Cardiac muscle cell (in vitro differentiated cells and primary cell): ENCODE measurements around the gene SQSTM1. TPM values are rescaled to one million over a fixed set of nuclear protein-coding genes. Genes with fewer than 3 reads are reported as not detected.

Experiments
- DNase-seq, 2 donors: peaks; one replicate each; pipeline versions ENCODE4 v3.0.0 to v3.0.0-alpha.2; 2010 to 2017; ENCODE audit warnings: low read depth in 1 of 2, low spot score in 1 of 2
- H3K27ac ChIP-seq: fragments of 200-600 bp; sonication (generic); 2 replicates; pipeline ENCODE4 v1.5.1; 2016
- H3K27me3 ChIP-seq: fragments of 200-600 bp; sonication (generic); 2 replicates; pipeline ENCODE4 v1.6.0; 2016; ENCODE audit warnings: control low read depth
- H3K36me3 ChIP-seq: fragments of 200-600 bp; sonication (generic); 2 replicates; pipeline ENCODE4 v1.5.1; 2016; ENCODE audit warnings: control low read depth
- H3K4me1 ChIP-seq: fragments of 200-600 bp; sonication (generic); 2 replicates; pipeline ENCODE4 v1.8.1; 2017; ENCODE audit warnings: low read depth, mild to moderate bottlenecking, mixed run types
- H3K4me3 ChIP-seq: fragments of 200-600 bp; sonication (generic); 2 replicates; pipeline ENCODE4 v1.5.1; 2016; ENCODE audit warnings: mild to moderate bottlenecking
- H3K9me3 ChIP-seq: fragments of 200-600 bp; sonication (generic); 2 replicates; pipeline ENCODE4 v1.5.1; 2017; ENCODE audit warnings: low read depth, mild to moderate bottlenecking, control low read depth
- polyA plus RNA-seq: library from polyadenylated mRNA; unstranded; fragments of >200 nt; fragmentation: Nextera tagmentation; extraction: Ambion mirVana; gene quantifications from 2 replicates; pipeline ENCODE4 v1.2.1, GENCODE V29; 2016
- total RNA-seq: library from RNA; depleted of rRNA; stranded (reverse); fragments of >200 nt; gene quantifications from 2 replicates; pipeline ENCODE4 v1.2.3, GENCODE V29; 2016
- TF ChIP-seq, protein P1 (sequence below): IDR thresholded peaks from 2 replicates; pipeline ENCODE4 v1.5.1; 2012; ENCODE audit warnings: low read depth, mild to moderate bottlenecking, low read length

Gene SQSTM1
- total and polyA plus RNA-seq, 2 experiments from 2014 or later = 110 to 144 TPM

DNA sequence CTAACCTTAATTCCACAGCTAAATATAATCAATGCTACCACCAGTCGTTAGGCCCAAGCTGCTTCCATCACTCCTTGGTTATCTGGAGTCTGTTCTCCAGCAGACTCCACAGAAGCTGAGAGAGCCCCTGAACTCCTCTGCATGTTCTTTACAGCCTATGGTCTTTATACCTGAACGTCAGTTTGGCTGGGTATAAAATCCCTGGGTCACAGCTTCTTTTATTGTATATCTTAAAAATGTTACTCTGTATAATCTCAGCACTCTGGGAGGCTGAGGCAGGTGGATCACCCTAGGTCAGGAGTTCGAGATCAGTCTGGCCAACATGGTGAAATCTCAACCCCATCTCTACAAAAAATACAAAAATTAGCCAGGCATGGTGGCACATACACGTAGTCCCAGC lies 61.6 kb downstream of the SQSTM1 start:
- no peak for DNase-seq
- H3K27me3 ChIP-seq = no peaks in the 10 kb centered on the region
- H3K4me3 ChIP-seq = no peak overlapping the region
- peaks cover 5% of the 10 kb centered on the region for H3K36me3 ChIP-seq
- no peak overlapping the region for H3K27ac ChIP-seq
- H3K9me3 ChIP-seq = no peaks in the 10 kb centered on the region
- no peaks in the 10 kb centered on the region for H3K4me1 ChIP-seq
- TF ChIP-seq, protein P1, sequence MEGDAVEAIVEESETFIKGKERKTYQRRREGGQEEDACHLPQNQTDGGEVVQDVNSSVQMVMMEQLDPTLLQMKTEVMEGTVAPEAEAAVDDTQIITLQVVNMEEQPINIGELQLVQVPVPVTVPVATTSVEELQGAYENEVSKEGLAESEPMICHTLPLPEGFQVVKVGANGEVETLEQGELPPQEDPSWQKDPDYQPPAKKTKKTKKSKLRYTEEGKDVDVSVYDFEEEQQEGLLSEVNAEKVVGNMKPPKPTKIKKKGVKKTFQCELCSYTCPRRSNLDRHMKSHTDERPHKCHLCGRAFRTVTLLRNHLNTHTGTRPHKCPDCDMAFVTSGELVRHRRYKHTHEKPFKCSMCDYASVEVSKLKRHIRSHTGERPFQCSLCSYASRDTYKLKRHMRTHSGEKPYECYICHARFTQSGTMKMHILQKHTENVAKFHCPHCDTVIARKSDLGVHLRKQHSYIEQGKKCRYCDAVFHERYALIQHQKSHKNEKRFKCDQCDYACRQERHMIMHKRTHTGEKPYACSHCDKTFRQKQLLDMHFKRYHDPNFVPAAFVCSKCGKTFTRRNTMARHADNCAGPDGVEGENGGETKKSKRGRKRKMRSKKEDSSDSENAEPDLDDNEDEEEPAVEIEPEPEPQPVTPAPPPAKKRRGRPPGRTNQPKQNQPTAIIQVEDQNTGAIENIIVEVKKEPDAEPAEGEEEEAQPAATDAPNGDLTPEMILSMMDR = no peak

DNA sequence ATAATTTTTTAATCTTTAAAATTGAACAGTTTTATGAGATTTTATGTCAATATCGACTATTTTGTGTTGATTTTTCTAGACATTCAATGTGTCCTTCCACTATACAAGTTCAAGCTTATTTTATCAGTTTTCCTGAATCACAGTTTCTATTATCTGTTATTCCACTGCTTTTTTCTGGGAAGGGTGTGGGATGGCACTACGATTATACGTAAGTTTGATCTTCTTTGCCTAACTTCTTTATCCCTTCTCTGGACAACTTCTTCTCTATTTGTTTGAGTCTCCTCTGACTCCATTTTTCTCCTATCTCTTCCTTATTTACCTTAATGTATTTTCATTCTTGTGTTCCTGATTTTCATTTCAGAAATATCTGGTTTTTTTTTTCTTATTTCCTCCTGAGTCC lies 62.5 kb downstream of the SQSTM1 start:
- Histone ChIP-seq H3K4me3 (no peak overlapping the region), H3K27ac (no peak overlapping the region), H3K9me3 (no peaks in the 10 kb centered on the region), H3K27me3 (no peaks in the 10 kb centered on the region), H3K36me3 (no peaks in the 10 kb centered on the region), H3K4me1 (no peaks in the 10 kb centered on the region)
- no peak for DNase-seq
- TF ChIP-seq, protein P1 = no peak

GRCh38 chr5:179885491-179886090 lies 64.9 kb downstream of the SQSTM1 start:
- Histone ChIP-seq H3K4me3 (no peak overlapping the region), H3K27ac (no peak overlapping the region), H3K9me3 (no peaks in the 10 kb centered on the region), H3K4me1 (no peaks in the 10 kb centered on the region), H3K27me3 (no peaks in the 10 kb centered on the region), H3K36me3 (peaks cover 3% of the 10 kb centered on the region)
- TF ChIP-seq, protein P1 = no peak
- DNase-seq = no peak

GRCh38 chr5:179886190-179886911 lies 65.6 kb downstream of the SQSTM1 start:
- Histone ChIP-seq H3K36me3 (peaks cover 6% of the 10 kb centered on the region), H3K4me1 (no peaks in the 10 kb centered on the region), H3K27me3 (no peaks in the 10 kb centered on the region), H3K27ac (no peak overlapping the region), H3K4me3 (no peak overlapping the region), H3K9me3 (no peaks in the 10 kb centered on the region)
- DNase-seq = no peak
- TF ChIP-seq, protein P1 = no peak

- DNase-seq = no peak
- H3K4me1 ChIP-seq = no peaks in the 10 kb centered on the region
- no peaks in the 10 kb centered on the region for H3K9me3 ChIP-seq
- H3K4me3 ChIP-seq = no peak overlapping the region
- H3K27me3 ChIP-seq = no peaks in the 10 kb centered on the region
- TF ChIP-seq, protein P1 = no peak
- no peak overlapping the region for H3K27ac ChIP-seq
- peaks cover 12% of the 10 kb centered on the region for H3K36me3 ChIP-seq
These were observed 66.4 kb downstream of the SQSTM1 start for GRCh38 chr5:179887095-179887494.

Other genes with a start within 250 kb of the SQSTM1 start
- gene HNRNPH1, start 197.2 kb upstream of the SQSTM1 start, total RNA-seq = 467 and 569 TPM in 2 replicates
- gene HNRNPH1, start 197.2 kb upstream of the SQSTM1 start, polyA plus RNA-seq = 119 and 126 TPM in 2 replicates
- 0.18 TPM in 1 of 2 replicates, not detected in the other for gene CBY3, start 139.9 kb upstream of the SQSTM1 start, total RNA-seq
- 0.18 and 2.6 TPM in 2 replicates for gene CBY3, start 139.9 kb upstream of the SQSTM1 start, polyA plus RNA-seq
- gene CANX, start 121.9 kb upstream of the SQSTM1 start, total RNA-seq = 319 and 464 TPM in 2 replicates
- 286 and 358 TPM in 2 replicates for gene CANX, start 121.9 kb upstream of the SQSTM1 start, polyA plus RNA-seq
- gene MAML1, start 88.1 kb upstream of the SQSTM1 start, total RNA-seq = 35.8 and 38.8 TPM in 2 replicates
- gene MAML1, start 88.1 kb upstream of the SQSTM1 start, polyA plus RNA-seq = 14.4 and 24.2 TPM in 2 replicates
- 5.3 and 10.2 TPM in 2 replicates for gene LTC4S, start 26.9 kb upstream of the SQSTM1 start, total RNA-seq
- 7.8 and 14.0 TPM in 2 replicates for gene LTC4S, start 26.9 kb upstream of the SQSTM1 start, polyA plus RNA-seq
- 192 and 196 TPM in 2 replicates for gene MGAT4B, start 14.0 kb upstream of the SQSTM1 start, total RNA-seq
- gene MGAT4B, start 14.0 kb upstream of the SQSTM1 start, polyA plus RNA-seq = 184 and 221 TPM in 2 replicates
- gene MRNIP, start 37.9 kb downstream of the SQSTM1 start, total RNA-seq = 48.0 and 57.5 TPM in 2 replicates
- gene MRNIP, start 37.9 kb downstream of the SQSTM1 start, polyA plus RNA-seq = 28.8 and 40.3 TPM in 2 replicates
- 72.2 and 113 TPM in 2 replicates for gene TBC1D9B, start 87.0 kb downstream of the SQSTM1 start, total RNA-seq
- gene TBC1D9B, start 87.0 kb downstream of the SQSTM1 start, polyA plus RNA-seq = 63.6 and 64.5 TPM in 2 replicates